Right renal pelvis (tissue), 4 donors: Measurements from ENCODE around the gene CEP128. TPM values are rescaled to one million over a fixed set of nuclear protein-coding genes. Genes with fewer than 3 reads are reported as not detected.

Experiments used
- DNase-seq, 4 donors: peaks; one replicate each; pipeline ENCODE4 v3.0.0-alpha.2; 2013; ENCODE audit warnings: low read depth in 4 of 4, low spot score in 3 of 4, missing footprints in 1 of 4
- polyA plus RNA-seq, 4 donors: library from polyadenylated mRNA; unstranded; fragments of 120-200 nt; gene quantifications; one replicate each; pipeline ENCODE4 v1.2.1, GENCODE V29; 2013; ENCODE audit not compliant: insufficient read length in 4 of 4

CEP128 gene
- polyA plus RNA-seq: 1 to 10 TPM; 5.5 to 7.2 (median 6.4) TPM

DNA sequence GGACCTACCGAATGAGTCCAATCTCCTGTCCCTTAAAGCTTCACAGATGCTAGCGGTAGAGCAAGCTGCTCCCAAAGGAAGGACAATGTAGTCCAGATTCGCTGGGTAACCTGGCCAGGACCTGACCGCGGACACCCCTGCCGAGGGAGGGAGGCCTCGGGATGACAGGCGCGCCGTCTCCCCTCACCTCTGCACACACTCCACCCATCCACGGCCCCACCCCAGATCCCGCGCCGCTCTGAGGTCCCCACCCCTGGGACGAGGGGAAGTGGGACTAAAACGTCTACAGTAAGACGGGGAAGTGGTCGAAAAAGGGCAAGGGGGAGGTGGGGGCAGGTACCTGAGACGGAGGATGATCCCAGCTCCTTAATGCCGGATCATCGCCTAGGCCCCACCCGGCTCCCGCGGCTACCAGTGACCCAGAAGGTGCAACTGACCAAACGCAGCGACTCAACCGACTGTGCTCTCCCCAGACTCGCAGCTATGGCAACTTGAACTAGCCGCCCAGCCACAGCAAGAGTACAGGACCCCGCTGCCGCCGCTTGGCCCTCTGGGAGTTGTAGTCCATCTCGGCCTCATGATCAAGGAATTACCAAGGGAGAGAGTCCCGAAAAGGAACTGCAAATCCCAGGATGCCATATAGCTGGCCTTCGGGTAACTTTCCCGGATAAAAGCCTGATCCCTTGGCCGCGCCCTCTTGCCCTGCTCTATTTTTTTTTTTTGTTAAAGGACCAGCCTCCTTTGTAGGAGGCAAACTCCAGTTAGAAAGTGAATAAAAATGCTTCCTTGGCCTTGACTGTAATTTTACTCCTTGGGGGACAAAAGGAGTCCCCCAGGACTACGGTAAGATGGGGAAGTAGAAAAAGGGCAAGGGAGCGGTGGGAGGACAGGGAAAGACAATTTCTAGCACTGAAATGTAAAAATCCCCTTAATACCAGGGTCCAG is at the start of gene CEP128:
TSS of gene CEP128 (minus strand) at position 498 of the 945 bp plus-strand sequence.
- peak; percentile 89 to 96 (median 94) for DNase-seq

DNA sequence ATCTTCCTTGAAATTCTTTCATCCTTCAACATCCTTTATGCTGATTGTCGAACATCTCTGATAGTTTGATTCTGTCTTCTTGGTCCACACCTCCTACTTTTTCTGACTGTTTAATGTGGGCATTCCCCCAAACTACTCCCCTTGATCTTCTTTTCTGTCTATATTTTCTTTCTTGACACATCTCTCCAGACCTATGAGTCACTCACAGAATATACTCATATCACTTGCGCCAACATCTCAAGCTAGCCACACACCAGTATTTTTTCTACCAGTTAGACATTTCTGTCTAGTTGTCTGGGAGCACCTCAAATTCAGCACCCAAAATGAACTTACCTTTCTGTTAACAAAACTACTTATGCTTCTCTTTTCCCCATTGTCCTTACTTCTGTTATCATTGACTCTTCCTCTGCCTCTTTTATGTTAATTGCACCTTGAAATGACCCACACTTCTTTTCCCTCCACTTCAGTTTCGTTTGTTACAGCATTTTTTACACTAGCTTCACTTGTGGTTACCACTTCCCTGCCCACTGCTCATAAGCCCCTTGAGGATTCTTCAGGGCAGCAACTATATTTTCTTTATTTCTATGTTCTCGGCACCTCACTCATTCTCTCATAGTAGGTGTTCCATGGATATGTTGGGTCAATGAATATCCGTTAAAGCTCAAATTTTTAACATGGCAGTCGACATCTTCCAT is 47.3 kb upstream of the CEP128 start:
- DNase-seq: no peak

DNA sequence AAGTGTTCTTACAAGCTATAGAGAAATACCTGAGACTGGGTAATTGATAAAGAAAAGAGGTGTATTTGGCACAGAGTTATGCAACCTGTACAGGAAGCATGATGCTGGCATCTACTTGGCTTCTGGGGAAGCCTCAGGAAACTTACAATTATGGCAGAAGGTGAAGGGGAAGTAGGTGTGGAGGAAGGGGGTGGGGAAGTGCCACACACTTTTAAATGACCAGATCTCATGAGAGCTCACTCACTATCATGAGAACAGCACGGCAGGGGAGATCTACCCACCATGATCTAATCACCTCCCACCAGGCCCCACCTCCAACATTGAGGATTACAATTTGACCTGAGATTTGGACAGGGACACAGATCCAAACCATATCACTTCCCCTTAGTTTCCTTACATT is 46.7 kb upstream of the CEP128 start:
- no peak for DNase-seq

DNA sequence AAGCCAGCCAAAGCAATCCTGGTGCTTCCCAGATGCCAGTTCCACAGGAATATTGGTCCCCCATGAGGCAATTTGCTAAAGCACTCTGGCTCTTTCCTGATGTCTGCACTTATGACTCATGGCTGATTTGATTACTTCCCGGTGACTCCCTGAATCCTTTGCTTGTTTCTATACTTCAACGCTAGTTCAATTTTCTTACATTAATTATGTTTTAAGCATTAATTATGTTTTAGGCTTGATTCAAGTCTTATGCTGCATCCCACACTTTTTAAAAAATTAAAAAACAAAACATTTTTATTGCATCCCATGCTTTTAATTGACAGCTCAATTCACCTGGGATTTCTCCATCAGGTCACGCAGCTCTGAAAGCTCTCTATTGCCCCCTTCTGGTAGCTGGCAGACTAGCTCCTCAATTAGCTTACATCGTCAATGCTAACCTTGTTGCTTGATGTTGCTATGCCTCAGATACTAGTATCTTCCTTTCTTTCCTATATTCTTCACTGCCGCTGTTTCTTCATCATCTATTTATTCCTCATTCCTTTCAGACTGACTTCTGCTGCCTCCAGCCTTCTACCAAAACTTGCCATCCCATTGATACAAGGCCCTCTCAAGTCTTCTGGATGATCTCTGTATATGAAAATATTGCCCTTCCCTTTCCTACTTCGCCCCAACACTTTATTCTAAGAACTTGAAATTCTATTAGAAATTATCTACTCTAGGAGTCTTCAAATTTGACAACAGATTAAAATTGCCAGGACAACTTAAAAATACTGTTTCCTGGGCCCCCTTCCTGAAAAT is 45.9 kb upstream of the CEP128 start:
- peak; percentile 51 to 61 (median 55) for DNase-seq

DNA sequence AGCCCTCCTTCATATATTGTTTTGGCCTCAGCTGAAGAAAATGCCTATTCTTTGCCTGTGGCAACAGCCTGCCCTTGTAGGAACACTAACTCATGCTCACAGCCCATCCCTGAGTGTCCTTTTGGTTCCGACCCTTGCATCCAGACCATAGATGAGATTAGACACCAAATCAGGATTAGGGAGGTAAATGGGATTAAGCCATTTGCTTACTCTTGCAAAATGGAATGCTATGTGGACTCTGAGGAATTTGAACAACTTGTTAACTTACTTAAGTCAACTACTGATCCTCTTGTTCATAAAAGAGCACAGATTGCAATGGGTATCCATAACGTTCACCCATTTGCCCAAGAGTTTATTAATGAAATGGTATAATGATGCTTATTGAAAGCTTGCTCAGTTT is 41.2 kb upstream of the CEP128 start:
- DNase-seq: no peak

DNA sequence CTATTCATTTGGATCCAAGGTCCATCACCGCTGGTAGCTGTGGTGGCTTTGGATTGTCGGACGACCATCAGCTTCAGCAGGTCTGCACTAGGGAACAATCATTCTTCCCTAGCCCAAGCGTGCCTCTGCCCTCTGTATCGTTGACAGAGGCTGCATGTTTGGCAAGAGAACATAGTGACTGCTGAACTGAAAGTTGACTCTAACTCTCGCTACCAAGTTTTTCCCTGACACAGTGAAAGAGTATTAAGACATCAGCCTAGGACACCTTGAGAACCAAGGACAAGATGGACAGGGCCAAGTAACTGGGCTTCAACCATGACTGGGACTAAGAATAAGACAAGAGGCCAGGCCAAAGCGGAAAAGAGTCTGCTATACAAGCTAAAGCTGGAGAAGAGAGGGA is 40.1 kb upstream of the CEP128 start:
- DNase-seq: no peak

DNA sequence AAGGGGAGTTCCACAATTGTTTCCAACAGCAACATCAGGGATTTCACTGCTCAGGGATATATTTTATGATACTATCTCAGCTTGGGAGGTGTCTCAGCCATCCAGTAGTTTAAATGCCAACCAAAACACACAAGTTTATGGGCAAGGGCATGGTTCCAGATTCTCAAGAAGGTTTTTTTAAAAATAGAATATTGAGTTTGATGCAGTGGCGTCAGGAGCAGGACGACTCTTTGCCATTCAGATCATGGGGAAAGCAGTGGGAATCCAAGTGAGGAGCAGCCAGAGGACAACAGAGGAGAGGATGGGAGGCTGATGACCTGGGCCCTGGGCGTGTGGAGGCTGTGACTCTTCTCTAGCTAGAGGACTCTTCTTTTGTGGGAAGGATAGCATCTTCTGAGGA is 39.6 kb upstream of the CEP128 start:
- DNase-seq: no peak

DNA sequence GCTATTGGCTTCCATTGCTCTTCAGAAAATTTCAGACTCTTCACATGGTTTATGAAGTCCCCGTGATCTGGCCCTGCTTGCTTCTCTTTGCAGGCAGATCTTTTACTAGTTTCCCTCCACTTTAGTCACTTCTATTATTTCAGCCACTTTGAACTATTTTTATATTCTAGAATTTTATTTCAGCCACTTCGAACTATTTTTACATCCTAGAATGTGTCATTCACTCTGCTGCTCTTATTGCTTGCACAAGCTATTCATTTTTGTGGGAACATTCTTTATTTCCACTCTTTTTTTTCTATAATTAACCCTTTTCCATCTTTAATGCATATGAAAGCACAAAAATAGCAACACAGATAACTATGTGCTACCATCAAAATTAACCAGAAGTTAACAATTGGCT is 38.4 kb upstream of the CEP128 start:
- no peak for DNase-seq

DNA sequence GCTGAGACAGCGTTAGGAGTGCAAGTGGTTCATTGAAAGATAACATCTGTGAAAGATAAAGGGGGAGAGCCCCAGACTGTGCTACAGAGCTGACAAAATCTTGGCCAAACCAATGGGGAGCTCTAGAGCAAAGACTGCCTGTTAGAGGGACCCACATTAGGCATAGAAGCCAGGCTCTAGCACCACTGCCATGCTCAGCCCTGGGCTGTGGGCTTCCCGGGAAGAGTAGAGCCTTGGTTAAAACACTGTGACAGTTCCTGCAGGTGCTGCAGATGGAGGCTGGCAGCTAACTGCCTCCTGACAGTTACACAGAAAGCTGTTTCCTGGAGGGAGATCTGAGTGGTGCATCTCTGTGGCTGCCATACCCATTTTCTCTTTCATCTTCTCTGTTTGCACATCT is 36.9 kb upstream of the CEP128 start:
- no peak for DNase-seq

DNA sequence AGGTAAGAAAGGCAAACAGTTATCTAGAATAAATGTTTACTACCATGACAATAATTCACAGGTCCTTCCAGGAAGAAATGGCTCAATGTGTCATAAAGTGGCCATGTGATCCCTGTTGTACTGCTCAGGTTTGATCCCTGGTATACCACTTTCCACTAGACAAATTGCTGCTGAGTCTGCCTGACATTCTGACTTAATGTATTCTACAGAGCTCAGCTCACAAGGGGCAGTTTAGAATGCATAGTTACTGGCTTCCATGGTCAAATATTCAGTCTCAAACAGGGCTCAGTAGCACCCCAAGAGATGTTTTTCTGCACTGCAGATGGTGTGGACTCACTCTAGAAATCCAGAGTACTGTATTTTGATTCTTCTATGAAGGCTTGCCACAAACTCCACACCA is 35.7 kb upstream of the CEP128 start:
- DNase-seq: no peak

DNA sequence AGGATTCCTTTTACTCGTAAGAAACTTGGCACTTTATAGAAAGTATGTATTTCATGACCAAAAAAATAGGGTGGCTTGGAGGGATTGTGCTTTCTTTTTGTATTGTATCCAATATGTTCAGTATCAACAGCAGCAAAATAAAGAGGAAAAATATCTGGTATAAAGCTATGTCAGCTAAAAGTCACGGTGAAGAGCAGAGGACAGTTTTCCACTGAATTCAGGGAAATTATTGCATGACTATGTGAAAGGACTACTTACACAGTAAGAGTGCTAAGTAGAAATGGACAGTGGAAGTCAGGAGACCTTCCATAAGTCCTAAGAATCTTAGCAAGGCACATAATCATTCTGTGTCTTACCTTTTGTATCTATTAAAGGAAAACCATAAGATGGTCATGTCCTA is 33.1 kb upstream of the CEP128 start:
- no peak for DNase-seq

DNA sequence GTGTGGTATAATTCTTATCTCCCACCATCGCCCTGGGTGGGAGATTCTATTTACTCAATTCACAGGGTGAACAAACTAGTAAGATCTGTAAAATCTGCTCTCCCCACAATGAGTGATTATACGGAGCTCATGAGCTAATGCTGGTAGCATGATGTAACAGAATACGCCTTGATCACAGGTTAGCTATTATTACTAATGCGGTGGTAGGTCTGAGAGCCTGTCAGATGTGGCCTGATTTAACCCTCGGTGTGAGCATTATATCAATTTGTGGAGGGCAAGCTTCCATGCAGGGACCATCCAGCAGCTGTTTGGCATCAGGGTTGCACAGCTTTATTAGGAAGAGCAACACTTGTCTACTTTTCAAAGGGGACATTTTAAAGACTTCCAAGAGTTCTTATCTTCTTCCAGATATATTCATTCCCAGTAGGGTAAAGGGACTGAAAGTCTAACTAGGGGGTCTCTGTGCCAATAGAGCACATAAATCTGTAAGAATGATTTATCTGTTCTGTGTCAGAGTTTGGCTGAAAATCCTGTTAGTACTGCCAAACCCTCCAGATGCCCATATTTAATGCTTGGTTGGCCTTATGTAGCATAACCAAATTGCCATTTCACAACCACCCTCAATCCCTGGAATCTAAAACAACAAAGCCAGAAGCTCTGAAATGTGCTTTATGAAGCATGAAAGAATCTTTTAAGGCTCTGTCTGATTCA is 32.5 kb upstream of the CEP128 start:
- DNase-seq: no peak

DNA sequence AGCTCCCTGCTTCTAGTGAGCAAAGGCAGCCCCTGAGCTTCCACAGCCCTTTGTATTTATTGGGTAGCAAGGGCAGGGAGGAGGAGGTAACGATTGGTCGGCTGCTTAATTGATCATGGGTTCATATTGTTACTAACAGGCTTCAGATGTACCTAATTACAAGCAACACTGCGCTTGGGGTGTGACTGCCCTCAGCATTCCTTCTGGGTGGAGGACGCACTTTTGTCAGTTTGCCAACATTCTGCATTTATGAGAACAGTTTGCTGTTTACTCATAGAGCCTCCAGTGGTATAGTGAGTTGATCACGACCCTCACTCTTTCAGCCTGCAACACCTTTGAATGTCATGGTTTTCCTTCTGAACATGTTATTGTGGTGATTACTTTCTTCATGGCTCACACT is 23.5 kb upstream of the CEP128 start:
- DNase-seq: no peak

DNA sequence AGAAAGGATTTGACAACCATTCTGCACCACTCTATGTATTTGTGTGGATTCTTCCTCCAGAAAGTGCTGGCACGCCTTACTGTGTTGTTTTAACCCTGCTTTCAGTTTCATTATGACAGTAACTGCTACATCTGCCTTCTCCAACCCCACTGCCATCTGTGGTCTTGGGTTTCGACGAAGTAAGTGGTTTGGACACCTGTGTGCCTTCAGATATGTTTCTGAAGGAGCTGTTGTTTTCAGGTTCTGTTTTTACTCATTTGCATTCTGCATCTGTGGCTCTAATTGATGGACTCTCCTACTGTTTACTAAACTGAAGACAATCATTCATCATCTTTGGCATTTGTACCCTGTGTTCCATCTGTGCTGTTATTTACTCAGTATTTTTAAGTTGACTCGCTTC is 18.0 kb upstream of the CEP128 start:
- DNase-seq: no peak

DNA sequence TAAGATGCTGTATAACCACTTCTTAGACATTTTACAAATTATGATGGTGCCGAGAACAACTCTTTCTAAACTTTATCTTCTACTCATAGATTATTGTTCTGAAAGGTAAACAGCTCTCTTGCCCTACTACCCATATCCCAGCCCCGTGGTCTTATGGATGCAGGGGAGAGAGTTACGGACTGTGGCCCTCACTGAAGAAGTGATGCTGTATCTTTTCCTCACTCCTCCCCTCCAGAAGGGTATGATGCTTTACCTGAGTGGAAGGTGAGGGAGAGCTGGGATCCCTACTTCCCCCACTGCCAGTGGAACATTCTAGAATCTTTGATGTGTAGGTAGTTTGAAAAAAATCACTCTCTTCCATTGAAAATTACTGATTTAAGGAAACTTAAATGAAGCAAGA is 17.4 kb upstream of the CEP128 start:
- no peak for DNase-seq

DNA sequence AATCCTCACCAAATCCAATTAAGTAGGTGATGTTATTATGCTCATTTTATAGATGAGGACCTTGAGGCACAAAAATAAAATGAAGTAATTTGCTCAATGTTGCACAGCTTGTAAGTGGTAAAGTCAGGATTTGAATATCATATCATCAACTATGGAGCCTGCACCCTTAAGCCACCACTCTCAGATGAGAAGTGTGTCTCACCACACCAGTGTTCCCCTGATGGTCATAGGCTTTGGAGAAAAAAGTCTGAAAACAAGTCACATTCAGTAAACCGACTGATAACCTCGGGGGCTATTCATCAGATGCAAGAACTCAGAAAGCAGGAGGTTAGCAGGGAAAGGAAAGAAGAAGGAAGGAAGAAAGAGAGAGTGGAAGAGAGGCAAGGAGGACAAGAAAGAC is 16.7 kb upstream of the CEP128 start:
- DNase-seq: no peak

DNA sequence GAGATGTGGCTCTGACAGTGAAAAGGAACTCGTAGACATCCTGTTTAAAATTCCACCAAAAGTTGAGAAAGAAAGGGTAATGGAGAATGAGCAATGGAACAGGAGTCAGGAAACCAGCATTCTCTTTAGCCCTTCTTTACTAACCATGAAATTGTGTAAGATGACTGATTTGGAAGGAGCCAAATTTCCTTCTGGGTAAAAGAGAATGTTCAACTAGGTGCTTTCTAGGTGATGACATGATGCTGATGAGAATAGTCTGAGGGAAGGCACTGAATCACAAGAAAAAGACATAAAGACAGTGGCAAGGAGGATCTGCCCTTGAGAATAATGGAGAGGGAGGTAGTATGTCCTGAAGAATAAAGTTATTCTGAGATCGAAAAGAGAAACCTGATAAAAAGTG is 16.1 kb upstream of the CEP128 start:
- DNase-seq: no peak

DNA sequence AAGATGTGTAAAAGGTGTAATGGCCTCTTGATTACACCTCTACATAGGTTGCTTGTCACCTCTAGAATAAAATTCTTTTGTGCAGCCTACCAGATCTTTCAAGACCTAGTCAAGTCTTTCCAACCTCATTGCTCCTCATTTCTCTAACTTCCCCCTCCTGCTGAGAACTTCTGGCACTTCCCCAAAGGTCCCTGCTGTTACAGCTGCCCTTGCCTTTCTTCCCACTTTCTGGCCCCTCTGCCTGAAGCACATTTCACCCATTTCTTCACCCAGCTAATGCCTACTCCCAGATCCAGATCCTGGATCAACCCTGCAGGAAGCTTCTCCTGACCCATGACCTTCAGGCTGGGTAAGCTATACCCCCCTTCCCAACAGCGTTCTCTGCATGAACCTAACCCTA is 15.4 kb upstream of the CEP128 start:
- no peak for DNase-seq

DNA sequence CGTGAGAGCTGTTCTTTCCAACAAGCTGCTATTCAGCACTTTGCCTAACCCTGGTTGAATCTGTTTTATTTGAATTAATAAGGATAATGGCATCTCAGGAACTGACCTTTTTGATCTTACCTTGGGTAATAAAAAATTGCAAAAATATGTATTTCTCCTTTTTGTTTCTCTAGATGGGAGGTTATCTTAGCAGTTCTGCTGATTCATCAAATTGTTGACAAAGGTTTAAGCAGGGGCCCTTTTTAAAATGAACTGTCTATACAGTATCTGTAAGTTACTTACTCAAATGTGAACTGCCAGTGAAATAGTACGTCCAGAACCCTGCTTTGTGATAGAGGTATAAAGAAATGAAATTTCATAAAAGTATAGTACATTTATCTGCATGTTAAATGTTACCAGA is 14.6 kb upstream of the CEP128 start:
- no peak for DNase-seq

DNA sequence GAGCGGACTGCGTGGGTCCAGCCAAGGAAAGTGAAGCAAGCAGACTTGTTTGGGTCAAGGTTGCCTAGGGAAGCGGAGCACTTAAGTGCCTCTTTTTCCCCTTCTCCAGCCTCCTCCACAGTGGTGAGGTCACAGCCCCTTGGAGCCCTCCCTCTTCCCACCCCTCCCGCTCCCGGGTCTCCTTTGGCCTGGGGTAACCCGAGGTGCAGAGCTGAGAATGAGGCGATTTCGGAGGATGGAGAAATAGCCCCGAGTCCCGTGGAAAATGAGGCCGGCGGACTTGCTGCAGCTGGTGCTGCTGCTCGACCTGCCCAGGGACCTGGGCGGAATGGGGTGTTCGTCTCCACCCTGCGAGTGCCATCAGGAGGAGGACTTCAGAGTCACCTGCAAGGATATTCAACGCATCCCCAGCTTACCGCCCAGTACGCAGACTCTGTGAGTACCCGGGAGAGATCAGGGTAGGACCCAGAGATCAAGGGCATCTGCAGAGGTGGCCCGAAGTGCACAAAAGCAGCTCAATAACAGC is 13.9 kb upstream of the CEP128 start, which contains the start of gene TSHR:
TSS of gene TSHR (plus strand) at position 206 of the 526 bp plus-strand sequence. CDS start at position 266, 60 bp downstream.
- DNase-seq: no peak
